SK-N-SH treated with all-trans-retinoic acid at 6 μM for 48 hours (cell line): ENCODE data around the gene SUSD5.

ENCODE experiments used
- ATAC-seq: fragments of 200-7000 bp; cut with Tn5 transposase; 3 replicates; pipeline ENCODE4 v1.9.1; 2020; ENCODE audit warnings: mild to moderate bottlenecking, moderate library complexity
- ARNTL ChIP-seq: fragments of 450-650 bp; formaldehyde crosslinking; IDR thresholded peaks from 2 replicates; pipeline ENCODE4 v1.5.0; 2020; ENCODE audit warnings: low read depth, mild to moderate bottlenecking, moderate library complexity, borderline replicate concordance
- BACH2 ChIP-seq: fragments of 250-450 bp; sonication (Bioruptor Pico); IDR thresholded peaks from 2 replicates; pipeline ENCODE4 v1.9.0; 2021; ENCODE audit warnings: mild to moderate bottlenecking, borderline replicate concordance
- CSDC2 ChIP-seq: fragments of 250-450 bp; sonication (Bioruptor Pico); IDR thresholded peaks from 2 replicates; pipeline ENCODE4 v1.5.0; 2020; ENCODE audit warnings: mild to moderate bottlenecking, moderate library complexity
- ESRRG ChIP-seq: fragments of 250-450 bp; sonication (Bioruptor Pico); IDR thresholded peaks from 2 replicates; pipeline ENCODE4 v1.6.1; 2021; ENCODE audit warnings: mild to moderate bottlenecking
- GLIS3 ChIP-seq: fragments of 250-450 bp; sonication (Bioruptor Pico); IDR thresholded peaks from 2 replicates; pipeline ENCODE4 v1.5.0; 2020; ENCODE audit warnings: mild to moderate bottlenecking, moderate library complexity
- ISL1 ChIP-seq: fragments of 250-450 bp; sonication (Bioruptor Pico); IDR thresholded peaks from 2 replicates; pipeline ENCODE4 v2.1.2; 2022; ENCODE audit warnings: mild to moderate bottlenecking, moderate library complexity
- OSR1 ChIP-seq: fragments of 250-450 bp; sonication (Bioruptor Pico); IDR thresholded peaks from 2 replicates; pipeline ENCODE4 v1.8.0; 2022; ENCODE audit warnings: moderate library complexity, mild to moderate bottlenecking, inconsistent platforms
- PPARA ChIP-seq: fragments of 250-450 bp; sonication (Bioruptor Pico); IDR thresholded peaks from 2 replicates; pipeline ENCODE4 v1.5.0; 2020; ENCODE audit warnings: mild to moderate bottlenecking, borderline replicate concordance
- RARB ChIP-seq: fragments of 250-450 bp; sonication (Bioruptor Pico); IDR thresholded peaks from 2 replicates; pipeline ENCODE4 v1.8.0; 2021; ENCODE audit warnings: mild to moderate bottlenecking, moderate library complexity
- SNAI2 ChIP-seq: fragments of 250-450 bp; sonication (Bioruptor Pico); IDR thresholded peaks from 2 replicates; pipeline ENCODE4 v1.5.0; 2020; ENCODE audit warnings: mild to moderate bottlenecking, moderate library complexity
- TCF4 ChIP-seq: fragments of 250-450 bp; sonication (Bioruptor Pico); IDR thresholded peaks from 2 replicates; pipeline ENCODE4 v1.8.0; 2021; ENCODE audit warnings: mild to moderate bottlenecking, moderate library complexity, borderline replicate concordance
- TOX ChIP-seq: fragments of 250-450 bp; sonication (Bioruptor Pico); IDR thresholded peaks from 2 replicates; pipeline ENCODE4 v1.8.0; 2021; ENCODE audit warnings: mild to moderate bottlenecking, moderate library complexity, borderline replicate concordance
- ZC3H10 ChIP-seq: fragments of 250-450 bp; sonication (Bioruptor Pico); IDR thresholded peaks from 2 replicates; pipeline ENCODE4 v1.5.1; 2021; ENCODE audit warnings: mild to moderate bottlenecking, moderate library complexity
- ZFP3 ChIP-seq: fragments of 250-450 bp; sonication (Bioruptor Pico); IDR thresholded peaks from 2 replicates; pipeline ENCODE4 v1.5.0; 2020; ENCODE audit warnings: mild to moderate bottlenecking, moderate library complexity
- ZFP30 ChIP-seq: fragments of 450-650 bp; formaldehyde crosslinking; IDR thresholded peaks from 2 replicates; pipeline ENCODE4 v1.5.0; 2022; ENCODE audit warnings: mild to moderate bottlenecking, moderate library complexity
- ZNF565 ChIP-seq: fragments of 450-650 bp; formaldehyde crosslinking; conservative IDR thresholded peaks from 2 replicates; pipeline ENCODE4 v1.5.0; 2020; ENCODE audit warnings: low read depth, mild to moderate bottlenecking, moderate library complexity
- ZNF70 ChIP-seq: fragments of 450-650 bp; formaldehyde crosslinking; IDR thresholded peaks from 2 replicates; pipeline ENCODE4 v1.5.0; 2020; ENCODE audit warnings: mild to moderate bottlenecking, moderate library complexity
- ZNF8 ChIP-seq: fragments of 450-650 bp; formaldehyde crosslinking; IDR thresholded peaks from 2 replicates; pipeline ENCODE4 v1.5.0; 2020; ENCODE audit warnings: mild to moderate bottlenecking, moderate library complexity
- TF ChIP-seq, protein P1 (sequence below): fragments of 250-450 bp; sonication (Bioruptor Pico); IDR thresholded peaks from 2 replicates; pipeline ENCODE4 v1.5.0; 2020; ENCODE audit warnings: mild to moderate bottlenecking, moderate library complexity
- TF ChIP-seq, protein P2 (sequence below): fragments of 250-450 bp; sonication (Bioruptor Pico); IDR thresholded peaks from 2 replicates; pipeline ENCODE4 v1.8.0; 2021; ENCODE audit warnings: low read depth, mild to moderate bottlenecking, moderate library complexity, borderline replicate concordance
- TF ChIP-seq, protein P3 (sequence below): fragments of 250-450 bp; sonication (Bioruptor Pico); IDR thresholded peaks from 2 replicates; pipeline ENCODE4 v1.5.1; 2021; ENCODE audit warnings: mild to moderate bottlenecking, moderate library complexity
- TF ChIP-seq, protein P4 (sequence below): fragments of 250-450 bp; sonication (Bioruptor Pico); IDR thresholded peaks from 2 replicates; pipeline ENCODE4 v1.8.0; 2020; ENCODE audit warnings: mild to moderate bottlenecking, moderate library complexity, borderline replicate concordance
- TF ChIP-seq, protein P5 (sequence below): fragments of 250-450 bp; sonication (Bioruptor Pico); IDR thresholded peaks from 2 replicates; pipeline ENCODE4 v1.5.1; 2020; ENCODE audit warnings: low read depth, mild to moderate bottlenecking, moderate library complexity

SUSD5 gene

DNA sequence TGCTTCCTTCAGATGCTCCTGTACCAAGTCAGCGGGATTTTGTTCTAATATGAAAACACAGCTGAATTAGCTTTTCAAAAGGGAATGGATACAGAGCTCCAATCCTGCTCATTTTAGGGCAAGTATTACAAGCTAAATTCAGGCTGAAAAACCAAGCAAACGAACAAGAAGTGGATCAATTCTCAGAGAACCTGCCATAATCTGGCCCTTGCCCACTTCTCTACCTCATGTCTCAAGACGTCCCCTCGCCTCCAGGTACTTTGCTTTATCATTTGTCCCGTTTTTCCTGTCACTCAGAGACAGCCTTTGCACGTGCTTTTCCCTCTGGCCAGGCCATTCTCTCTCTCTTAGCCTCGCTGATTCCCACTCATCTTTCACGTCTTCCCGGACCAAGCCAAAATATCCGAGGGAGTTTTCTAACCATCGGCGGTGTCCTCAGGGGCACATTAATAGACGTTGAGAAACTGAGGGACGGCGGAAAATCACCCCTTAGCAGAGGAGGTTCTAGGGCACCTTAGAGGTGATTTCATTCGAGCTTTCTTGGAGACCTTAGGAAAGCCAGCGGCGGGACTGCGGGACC is 654 bp downstream of the SUSD5 start:
- TF ChIP-seq SNAI2 (no peak), ARNTL (CRISPR knock-in tag) (no peak), BACH2 (CRISPR knock-in tag) (no peak), ZNF70 (CRISPR knock-in tag) (no peak), PPARA (no peak), ZNF8 (no peak), OSR1 (CRISPR knock-in tag) (no peak), ZNF565 (CRISPR knock-in tag) (no peak), ESRRG (CRISPR knock-in tag) (no peak), ZC3H10 (CRISPR knock-in tag) (no peak), GLIS3 (CRISPR knock-in tag) (no peak), ZFP30 (CRISPR knock-in tag) (no peak), TCF4 (CRISPR knock-in tag) (no peak), ISL1 (CRISPR knock-in tag) (no peak), TOX (no peak), ZFP3 (no peak)
- TF ChIP-seq, protein P1, sequence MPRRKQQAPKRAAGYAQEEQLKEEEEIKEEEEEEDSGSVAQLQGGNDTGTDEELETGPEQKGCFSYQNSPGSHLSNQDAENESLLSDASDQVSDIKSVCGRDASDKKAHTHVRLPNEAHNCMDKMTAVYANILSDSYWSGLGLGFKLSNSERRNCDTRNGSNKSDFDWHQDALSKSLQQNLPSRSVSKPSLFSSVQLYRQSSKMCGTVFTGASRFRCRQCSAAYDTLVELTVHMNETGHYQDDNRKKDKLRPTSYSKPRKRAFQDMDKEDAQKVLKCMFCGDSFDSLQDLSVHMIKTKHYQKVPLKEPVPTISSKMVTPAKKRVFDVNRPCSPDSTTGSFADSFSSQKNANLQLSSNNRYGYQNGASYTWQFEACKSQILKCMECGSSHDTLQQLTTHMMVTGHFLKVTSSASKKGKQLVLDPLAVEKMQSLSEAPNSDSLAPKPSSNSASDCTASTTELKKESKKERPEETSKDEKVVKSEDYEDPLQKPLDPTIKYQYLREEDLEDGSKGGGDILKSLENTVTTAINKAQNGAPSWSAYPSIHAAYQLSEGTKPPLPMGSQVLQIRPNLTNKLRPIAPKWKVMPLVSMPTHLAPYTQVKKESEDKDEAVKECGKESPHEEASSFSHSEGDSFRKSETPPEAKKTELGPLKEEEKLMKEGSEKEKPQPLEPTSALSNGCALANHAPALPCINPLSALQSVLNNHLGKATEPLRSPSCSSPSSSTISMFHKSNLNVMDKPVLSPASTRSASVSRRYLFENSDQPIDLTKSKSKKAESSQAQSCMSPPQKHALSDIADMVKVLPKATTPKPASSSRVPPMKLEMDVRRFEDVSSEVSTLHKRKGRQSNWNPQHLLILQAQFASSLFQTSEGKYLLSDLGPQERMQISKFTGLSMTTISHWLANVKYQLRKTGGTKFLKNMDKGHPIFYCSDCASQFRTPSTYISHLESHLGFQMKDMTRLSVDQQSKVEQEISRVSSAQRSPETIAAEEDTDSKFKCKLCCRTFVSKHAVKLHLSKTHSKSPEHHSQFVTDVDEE (CRISPR knock-in tag), result no peak
- TF ChIP-seq, protein P2, sequence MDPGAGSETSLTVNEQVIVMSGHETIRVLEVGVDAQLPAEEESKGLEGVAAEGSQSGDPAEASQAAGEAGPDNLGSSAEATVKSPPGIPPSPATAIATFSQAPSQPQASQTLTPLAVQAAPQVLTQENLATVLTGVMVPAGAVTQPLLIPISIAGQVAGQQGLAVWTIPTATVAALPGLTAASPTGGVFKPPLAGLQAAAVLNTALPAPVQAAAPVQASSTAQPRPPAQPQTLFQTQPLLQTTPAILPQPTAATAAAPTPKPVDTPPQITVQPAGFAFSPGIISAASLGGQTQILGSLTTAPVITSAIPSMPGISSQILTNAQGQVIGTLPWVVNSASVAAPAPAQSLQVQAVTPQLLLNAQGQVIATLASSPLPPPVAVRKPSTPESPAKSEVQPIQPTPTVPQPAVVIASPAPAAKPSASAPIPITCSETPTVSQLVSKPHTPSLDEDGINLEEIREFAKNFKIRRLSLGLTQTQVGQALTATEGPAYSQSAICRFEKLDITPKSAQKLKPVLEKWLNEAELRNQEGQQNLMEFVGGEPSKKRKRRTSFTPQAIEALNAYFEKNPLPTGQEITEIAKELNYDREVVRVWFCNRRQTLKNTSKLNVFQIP, result no peak
- TF ChIP-seq, protein P3, sequence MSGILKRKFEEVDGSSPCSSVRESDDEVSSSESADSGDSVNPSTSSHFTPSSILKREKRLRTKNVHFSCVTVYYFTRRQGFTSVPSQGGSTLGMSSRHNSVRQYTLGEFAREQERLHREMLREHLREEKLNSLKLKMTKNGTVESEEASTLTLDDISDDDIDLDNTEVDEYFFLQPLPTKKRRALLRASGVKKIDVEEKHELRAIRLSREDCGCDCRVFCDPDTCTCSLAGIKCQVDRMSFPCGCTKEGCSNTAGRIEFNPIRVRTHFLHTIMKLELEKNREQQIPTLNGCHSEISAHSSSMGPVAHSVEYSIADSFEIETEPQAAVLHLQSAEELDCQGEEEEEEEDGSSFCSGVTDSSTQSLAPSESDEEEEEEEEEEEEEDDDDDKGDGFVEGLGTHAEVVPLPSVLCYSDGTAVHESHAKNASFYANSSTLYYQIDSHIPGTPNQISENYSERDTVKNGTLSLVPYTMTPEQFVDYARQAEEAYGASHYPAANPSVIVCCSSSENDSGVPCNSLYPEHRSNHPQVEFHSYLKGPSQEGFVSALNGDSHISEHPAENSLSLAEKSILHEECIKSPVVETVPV (CRISPR knock-in tag), result no peak
- TF ChIP-seq, protein P4, sequence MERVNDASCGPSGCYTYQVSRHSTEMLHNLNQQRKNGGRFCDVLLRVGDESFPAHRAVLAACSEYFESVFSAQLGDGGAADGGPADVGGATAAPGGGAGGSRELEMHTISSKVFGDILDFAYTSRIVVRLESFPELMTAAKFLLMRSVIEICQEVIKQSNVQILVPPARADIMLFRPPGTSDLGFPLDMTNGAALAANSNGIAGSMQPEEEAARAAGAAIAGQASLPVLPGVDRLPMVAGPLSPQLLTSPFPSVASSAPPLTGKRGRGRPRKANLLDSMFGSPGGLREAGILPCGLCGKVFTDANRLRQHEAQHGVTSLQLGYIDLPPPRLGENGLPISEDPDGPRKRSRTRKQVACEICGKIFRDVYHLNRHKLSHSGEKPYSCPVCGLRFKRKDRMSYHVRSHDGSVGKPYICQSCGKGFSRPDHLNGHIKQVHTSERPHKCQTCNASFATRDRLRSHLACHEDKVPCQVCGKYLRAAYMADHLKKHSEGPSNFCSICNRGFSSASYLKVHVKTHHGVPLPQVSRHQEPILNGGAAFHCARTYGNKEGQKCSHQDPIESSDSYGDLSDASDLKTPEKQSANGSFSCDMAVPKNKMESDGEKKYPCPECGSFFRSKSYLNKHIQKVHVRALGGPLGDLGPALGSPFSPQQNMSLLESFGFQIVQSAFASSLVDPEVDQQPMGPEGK (CRISPR knock-in tag), result no peak
- peak; percentile 29 for ATAC-seq

DNA sequence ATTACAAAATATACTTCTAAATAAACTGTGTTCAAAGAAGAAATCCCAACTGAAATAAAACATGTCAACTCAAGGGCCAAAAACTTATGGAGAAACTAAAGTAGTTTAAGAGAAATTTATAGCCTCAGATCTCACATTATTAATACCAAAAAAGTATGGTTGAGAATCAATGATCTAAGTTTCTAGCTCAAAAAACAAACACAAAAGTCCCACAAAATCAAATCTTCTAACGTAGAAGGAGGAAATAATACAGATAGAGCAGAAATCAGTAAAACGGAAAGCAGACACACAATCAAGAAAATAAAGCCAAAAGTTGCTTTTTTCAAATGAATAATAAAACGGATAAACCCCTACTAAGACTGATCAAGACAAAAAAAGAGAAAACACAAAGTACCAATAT is 2.9 kb downstream of the SUSD5 start:
- TF ChIP-seq ISL1 (CRISPR knock-in tag) (no peak), ZFP3 (no peak)
- TF ChIP-seq, all 23 proteins: peak for 0
- ATAC-seq, result no peak

DNA sequence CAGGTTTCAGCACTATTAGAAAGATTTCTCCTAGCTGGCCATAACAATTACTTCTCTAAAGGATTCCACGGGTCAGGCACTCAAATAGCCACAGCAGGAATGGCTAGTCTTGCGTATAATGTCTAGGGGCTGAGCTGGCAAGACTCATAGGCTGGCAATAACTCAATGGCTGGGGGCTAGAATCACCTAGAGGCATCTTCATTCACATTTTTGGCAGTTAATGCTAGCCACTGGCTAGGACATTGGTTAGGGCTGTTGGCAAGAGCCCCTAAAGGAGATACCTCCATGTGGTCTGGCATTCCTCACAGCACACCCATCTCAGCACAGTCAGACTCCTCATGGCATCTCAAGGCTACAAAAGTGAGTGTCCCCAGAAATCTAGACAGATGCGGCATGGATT is 6.2 kb downstream of the SUSD5 start:
- TF ChIP-seq, protein P3 (CRISPR knock-in tag), result no peak
- TF ChIP-seq, protein P4 (CRISPR knock-in tag), result no peak
- no peak for TF ChIP-seq ZNF70 (CRISPR knock-in tag)
- no peak for TF ChIP-seq TCF4 (CRISPR knock-in tag)
- TF ChIP-seq SNAI2, result no peak
- no peak for TF ChIP-seq CSDC2 (CRISPR knock-in tag)
- no peak for TF ChIP-seq ZFP30 (CRISPR knock-in tag)
- no peak for TF ChIP-seq BACH2 (CRISPR knock-in tag)
- TF ChIP-seq TOX, result no peak
- no peak for TF ChIP-seq ZNF8
- TF ChIP-seq, protein P5, sequence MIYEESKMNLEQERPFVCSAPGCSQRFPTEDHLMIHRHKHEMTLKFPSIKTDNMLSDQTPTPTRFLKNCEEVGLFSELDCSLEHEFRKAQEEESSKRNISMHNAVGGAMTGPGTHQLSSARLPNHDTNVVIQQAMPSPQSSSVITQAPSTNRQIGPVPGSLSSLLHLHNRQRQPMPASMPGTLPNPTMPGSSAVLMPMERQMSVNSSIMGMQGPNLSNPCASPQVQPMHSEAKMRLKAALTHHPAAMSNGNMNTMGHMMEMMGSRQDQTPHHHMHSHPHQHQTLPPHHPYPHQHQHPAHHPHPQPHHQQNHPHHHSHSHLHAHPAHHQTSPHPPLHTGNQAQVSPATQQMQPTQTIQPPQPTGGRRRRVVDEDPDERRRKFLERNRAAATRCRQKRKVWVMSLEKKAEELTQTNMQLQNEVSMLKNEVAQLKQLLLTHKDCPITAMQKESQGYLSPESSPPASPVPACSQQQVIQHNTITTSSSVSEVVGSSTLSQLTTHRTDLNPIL, result no peak
- TF ChIP-seq ISL1 (CRISPR knock-in tag), result no peak
- TF ChIP-seq RARB (CRISPR knock-in tag), result no peak
- no peak for TF ChIP-seq ARNTL (CRISPR knock-in tag)
- no peak for TF ChIP-seq ESRRG (CRISPR knock-in tag)
- no peak for TF ChIP-seq OSR1 (CRISPR knock-in tag)
- no peak for TF ChIP-seq PPARA
- no peak for ATAC-seq
